ENCODE data around the gene NMT2.
"Not testable (repeated sequence)": the region's sequence is repeated elsewhere in the genome, so short reads cannot be mapped to it uniquely, and the experiment has no call there.

Gene NMT2

DNA sequence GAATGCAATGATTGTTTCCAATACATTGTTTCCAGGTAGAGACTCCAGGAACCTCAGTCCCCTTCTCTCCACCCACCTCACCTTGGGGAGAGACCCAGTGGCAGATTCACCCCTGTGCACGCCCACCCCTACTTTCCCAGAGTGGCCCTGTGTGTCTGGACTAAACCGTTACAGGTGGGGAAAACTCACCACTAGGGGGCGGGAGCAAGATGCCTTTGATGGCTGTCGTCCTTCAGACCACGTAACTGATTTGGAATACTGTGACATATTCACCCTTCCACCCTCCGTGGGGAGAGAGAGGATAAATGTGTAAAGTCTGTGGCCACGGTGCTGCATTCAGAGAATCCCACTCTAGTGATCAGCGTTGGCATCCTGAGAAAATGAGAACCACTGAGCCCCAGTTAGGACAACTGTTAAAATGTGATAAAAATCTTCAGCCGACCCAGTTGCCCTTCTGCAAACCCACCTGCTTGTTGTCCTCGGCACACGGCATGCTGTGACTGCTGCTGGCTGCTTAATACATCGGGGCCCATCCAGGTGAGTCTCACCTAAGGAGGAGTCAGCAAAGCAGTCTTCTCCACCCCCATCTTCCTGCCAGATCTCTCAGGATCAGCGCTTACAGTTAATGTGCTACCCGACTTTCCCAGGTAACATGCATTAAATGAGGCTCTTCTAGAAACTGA, 41.5 kb upstream of the NMT2 start:
- TF ChIP-seq, protein P1, sequence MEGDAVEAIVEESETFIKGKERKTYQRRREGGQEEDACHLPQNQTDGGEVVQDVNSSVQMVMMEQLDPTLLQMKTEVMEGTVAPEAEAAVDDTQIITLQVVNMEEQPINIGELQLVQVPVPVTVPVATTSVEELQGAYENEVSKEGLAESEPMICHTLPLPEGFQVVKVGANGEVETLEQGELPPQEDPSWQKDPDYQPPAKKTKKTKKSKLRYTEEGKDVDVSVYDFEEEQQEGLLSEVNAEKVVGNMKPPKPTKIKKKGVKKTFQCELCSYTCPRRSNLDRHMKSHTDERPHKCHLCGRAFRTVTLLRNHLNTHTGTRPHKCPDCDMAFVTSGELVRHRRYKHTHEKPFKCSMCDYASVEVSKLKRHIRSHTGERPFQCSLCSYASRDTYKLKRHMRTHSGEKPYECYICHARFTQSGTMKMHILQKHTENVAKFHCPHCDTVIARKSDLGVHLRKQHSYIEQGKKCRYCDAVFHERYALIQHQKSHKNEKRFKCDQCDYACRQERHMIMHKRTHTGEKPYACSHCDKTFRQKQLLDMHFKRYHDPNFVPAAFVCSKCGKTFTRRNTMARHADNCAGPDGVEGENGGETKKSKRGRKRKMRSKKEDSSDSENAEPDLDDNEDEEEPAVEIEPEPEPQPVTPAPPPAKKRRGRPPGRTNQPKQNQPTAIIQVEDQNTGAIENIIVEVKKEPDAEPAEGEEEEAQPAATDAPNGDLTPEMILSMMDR (IDR thresholded peaks at IDR 0.05; ENCODE audit: low read depth, low read length, missing control alignments) = peak; percentile 92
- DNase-seq (ENCODE audit: extremely low read depth, low read depth) = no peak
- no peak overlapping the region for H3K4me3 ChIP-seq (replicated peaks; ENCODE audit: low read depth, low read length)

DNA sequence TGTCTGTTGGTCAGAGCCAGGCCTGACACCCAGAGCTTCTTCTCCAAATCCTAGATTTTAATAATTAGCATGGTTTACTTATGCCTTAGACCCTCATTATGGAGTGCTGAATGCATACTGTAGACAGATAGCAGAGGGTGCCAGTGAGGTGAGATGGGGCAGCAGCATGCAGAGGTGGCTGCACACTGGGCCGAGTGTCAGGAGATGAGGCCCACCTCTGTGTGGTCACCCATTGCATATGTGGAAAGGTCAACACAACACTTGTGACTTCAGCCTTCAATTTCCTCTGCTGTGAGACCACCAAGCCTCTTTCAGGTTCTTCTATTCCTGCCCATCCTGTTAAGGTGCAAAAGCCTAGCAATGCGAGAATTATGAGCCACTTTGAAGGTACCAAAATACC, 39.7 kb upstream of the NMT2 start:
- no peak overlapping the region for H3K4me3 ChIP-seq (replicated peaks; ENCODE audit: low read depth, low read length)
- DNase-seq (ENCODE audit: extremely low read depth, low read depth) = no peak
- TF ChIP-seq, protein P1 (IDR thresholded peaks at IDR 0.05; ENCODE audit: low read depth, low read length, missing control alignments) = no peak

DNA sequence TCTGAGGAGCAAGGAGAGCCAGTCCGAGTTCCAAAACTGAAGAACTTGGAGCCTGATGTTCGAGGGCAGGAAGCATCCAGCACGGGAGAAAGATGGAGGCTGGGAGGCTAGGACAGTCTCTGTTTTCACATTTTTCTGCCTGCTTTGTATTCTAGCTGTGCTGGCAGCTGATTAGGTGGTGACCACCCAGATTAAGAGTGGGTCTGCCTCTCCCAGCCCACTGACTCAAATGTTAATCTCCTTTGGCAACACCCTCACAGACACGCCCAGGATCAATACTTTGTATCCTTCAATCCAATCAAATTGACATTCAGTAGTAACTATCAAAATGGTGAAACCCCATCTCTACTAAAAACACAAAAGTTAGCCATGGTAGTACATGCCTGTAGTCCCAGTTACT, 38.9 kb upstream of the NMT2 start:
- H3K4me3 ChIP-seq (replicated peaks; ENCODE audit: low read depth, low read length); DNase-seq (ENCODE audit: extremely low read depth, low read depth): not testable (repeated sequence)

DNA sequence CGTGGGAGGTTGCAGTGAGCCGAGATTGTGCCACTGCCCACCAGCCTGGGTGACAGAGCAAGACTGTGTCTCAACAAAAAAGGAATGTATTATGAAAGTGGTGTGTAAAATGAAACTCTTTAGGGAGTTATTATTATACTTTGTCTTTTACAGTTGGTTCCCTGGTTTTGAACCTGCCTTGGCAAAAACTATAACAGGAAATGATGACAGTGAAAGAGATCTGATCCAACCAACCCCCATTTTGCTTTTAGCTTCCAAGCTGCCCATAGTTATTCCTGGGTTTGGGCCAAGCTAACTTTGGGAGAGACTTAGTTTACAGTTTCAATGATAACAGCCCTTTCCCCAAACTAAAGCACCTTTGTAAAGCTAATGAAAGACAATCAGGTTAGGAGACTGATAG, 34.1 kb upstream of the NMT2 start:
- TF ChIP-seq, protein P1 (IDR thresholded peaks at IDR 0.05; ENCODE audit: low read depth, low read length, missing control alignments) = no peak
- no peak for DNase-seq (ENCODE audit: extremely low read depth, low read depth)
- no peak overlapping the region for H3K4me3 ChIP-seq (replicated peaks; ENCODE audit: low read depth, low read length)

DNA sequence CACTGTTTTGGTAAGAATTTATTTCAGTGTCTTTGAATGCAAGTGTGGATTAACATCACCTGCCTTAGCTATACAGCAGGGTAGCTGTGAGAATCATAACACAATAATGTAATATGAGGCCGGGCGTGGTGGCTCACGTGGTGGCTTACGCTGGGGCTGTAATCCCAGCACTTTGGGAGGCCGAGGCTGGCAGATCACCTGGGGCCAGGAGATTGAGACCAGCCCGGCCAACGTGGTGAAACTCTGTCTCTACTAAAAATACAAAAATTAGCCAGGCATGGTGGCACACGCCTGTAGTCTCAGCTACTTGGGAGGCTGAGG, 33.8 kb upstream of the NMT2 start:
- not testable (repeated sequence) for H3K4me3 ChIP-seq (replicated peaks; ENCODE audit: low read depth, low read length); DNase-seq (ENCODE audit: extremely low read depth, low read depth)

DNA sequence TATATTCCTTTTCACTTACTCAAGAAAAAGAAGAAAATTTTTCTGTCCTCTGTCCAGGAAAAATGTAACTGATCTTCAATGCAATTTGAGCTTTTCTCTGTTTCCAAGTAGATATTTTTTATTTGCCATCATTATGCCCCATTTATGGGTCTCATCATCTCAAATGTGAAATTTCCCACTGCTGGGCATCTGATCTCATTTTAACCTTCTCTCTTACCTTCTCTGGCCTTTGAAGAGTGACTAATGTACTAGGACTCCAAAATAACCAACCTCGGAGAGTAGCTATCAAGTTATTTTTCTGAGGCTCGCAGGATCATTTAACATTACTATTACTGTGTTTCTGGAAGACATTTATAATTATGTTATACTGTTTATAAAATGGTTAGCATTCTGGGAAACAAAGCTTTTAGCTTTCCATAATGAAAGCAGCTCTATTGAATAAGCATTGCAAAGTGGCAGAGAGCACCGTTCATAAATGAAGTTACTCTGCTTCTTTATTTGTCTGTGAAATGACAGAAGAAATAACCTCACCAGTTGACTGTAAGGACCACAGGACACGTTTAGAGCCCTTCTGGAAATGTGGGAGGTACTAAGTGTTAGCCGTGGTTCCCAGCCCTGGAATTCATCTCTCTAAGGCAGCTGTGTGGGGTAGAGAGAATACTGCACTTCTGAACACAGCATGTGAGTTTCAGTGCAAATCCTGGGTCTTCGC, 33.3 kb upstream of the NMT2 start:
- H3K4me3 ChIP-seq (replicated peaks; ENCODE audit: low read depth, low read length) = no peak overlapping the region
- TF ChIP-seq, protein P1 (IDR thresholded peaks at IDR 0.05; ENCODE audit: low read depth, low read length, missing control alignments) = no peak
- no peak for DNase-seq (ENCODE audit: extremely low read depth, low read depth)

DNA sequence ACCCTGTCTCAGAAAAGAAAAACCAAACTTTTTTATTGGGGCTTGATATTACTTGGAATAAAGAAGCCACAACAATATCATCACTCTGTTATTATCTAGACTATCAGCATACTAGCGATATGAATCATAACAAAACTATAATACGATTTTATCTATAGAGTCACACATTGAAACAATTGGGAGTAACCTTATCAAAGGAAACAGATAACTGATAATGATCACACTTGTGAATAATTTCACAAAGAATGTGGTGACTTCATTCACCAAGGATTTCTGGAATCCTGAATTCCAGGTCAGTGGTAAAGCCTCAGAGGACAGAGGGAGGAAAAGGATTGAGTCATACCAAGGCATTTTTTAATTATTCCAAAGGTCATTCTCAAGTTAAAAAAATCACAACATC, 32.1 kb upstream of the NMT2 start:
- no peak overlapping the region for H3K4me3 ChIP-seq (replicated peaks; ENCODE audit: low read depth, low read length)
- DNase-seq (ENCODE audit: extremely low read depth, low read depth) = peak; percentile 73
- TF ChIP-seq, protein P1 (IDR thresholded peaks at IDR 0.05; ENCODE audit: low read depth, low read length, missing control alignments) = no peak

DNA sequence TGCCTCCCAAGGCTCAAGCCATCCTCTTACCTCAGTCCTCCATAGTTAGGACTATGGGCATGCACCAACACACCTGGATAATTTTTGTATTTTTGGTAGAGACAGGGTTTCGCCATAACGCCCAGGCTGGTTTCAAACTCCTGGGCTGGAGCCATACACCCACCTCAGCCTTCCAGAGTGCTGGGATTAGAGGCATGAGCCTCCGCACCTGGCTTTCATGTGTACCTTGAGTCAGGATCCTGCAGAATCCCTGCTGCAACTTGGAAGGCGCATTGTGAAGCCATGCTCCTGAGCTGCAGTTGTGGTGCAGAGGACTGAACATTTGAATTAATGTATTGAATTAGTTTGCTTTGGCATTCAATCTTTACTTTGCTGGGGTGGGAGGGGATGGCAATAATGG, 29.4 kb upstream of the NMT2 start:
- H3K4me3 ChIP-seq (replicated peaks; ENCODE audit: low read depth, low read length) = no peak overlapping the region
- TF ChIP-seq, protein P1 (IDR thresholded peaks at IDR 0.05; ENCODE audit: low read depth, low read length, missing control alignments) = no peak

More for the DNA sequence above, 29.4 kb upstream of the NMT2 start:
- no peak for DNase-seq (ENCODE audit: extremely low read depth, low read depth)
